ENCODE data around the gene PABPC5. TPM values are rescaled to one million over a fixed set of nuclear protein-coding genes. Genes with fewer than 3 reads are reported as not detected.

PABPC5 gene
- not detected in 2 replicates for total RNA-seq (2013; cell fraction: nucleolus; rRNA removed)
- total RNA-seq (2014; rRNA removed) (not detected in 2 replicates), total RNA-seq (2014; rRNA removed; fragmentation: Illumina TruSeq; extraction: Trizol) (not detected in 2 replicates), total RNA-seq (2021) (not detected in 2 replicates), polyA plus RNA-seq (2011; rRNA removed) (not detected in 2 replicates), polyA plus RNA-seq (2014; fragmentation: Illumina TruSeq; extraction: Trizol) (not detected in 2 replicates), polyA plus RNA-seq (2014; fragmentation: Nextera tagmentation; extraction: Ambion mirVana) (not detected), polyA plus RNA-seq (2014; rRNA removed) (not detected in 2 replicates), polyA plus RNA-seq (2016; fragmentation: Nextera tagmentation; extraction: Ambion mirVana) (not detected), polyA minus RNA-seq (2011; rRNA and poly(A)+ RNA removed) (not detected in 2 replicates), Bru-seq, nascent RNA (not detected), BruChase-seq, experiment 1, labeled RNA remaining after a 6-hour chase (not detected), BruChase-seq, experiment 2, labeled RNA remaining after a 2-hour chase (not detected)
- polyA plus RNA-seq (2011; ENCODE audit: low read depth) = not detected
- polyA plus RNA-seq (2011; cell fraction: cytosol; rRNA removed) = not detected in 2 replicates
- not detected in 2 replicates for polyA plus RNA-seq (2011; cell fraction: nucleus; rRNA removed)
- not detected in 2 replicates for polyA plus RNA-seq (2012)
- polyA minus RNA-seq (2011; cell fraction: cytosol; rRNA and poly(A)+ RNA removed) = not detected in 2 replicates
- not detected in 2 replicates for polyA minus RNA-seq (2011; cell fraction: nucleus; rRNA and poly(A)+ RNA removed)
- long read RNA-seq, experiment 1 = 0 reads
- long read RNA-seq, experiment 2 = 0 reads

- ChIA-PET SMC1A (ENCODE audit: uncharacterized antibody, unreplicated experiment) (no interaction called here), RAD21 (ENCODE audit: unreplicated experiment) (no interaction called here), CTCF (no interaction called here), POLR2A (no interaction called here)
- WGBS (ENCODE audit: insufficient coverage, insufficient replicate concordance, low lambda C conversion rate, missing lambda C conversion rate) = 82% methylated on average over 48 of the region's 48 CpGs
- BruUV-seq (replicated peaks) = no TSS peak
- in situ Hi-C loops (cut with MboI) = no loop called here
- no peaks in the 10 kb centered on the region for H3K36me3 ChIP-seq (ENCODE audit: control insufficient read depth in 2 of 2, insufficient read depth in 2 of 2, low read length in 1 of 2)
- no peak for FAIRE-seq
- no peaks in the 10 kb centered on the region for H3K27me3 ChIP-seq (replicated peaks in 1 of 2; ENCODE audit: control insufficient read depth in 2 of 2, insufficient read depth in 2 of 2, low read length in 1 of 2)
- intact Hi-C loops (cut with micrococcal nuclease; ENCODE audit: unreplicated experiment) = loop anchor here (10.0 kb wide), 1 partner anchor 60 kb away; no protein-coding TSS in a partner anchor
- DNase-seq (ENCODE audit: low read depth, low spot score) = no peak
- no peak within 1 kb of the TSS for H3K4me2 ChIP-seq (ENCODE audit: control insufficient read depth, insufficient read depth)
- no peak for ATAC-seq
- no peak within 1 kb of the TSS for H3K9ac ChIP-seq (ENCODE audit: control insufficient read depth, insufficient read depth, low read length)
- no peak within 1 kb of the TSS for H3K27ac ChIP-seq (ENCODE audit: control insufficient read depth, insufficient read depth)
- H2AFZ ChIP-seq (ENCODE audit: control insufficient read depth, low read depth, low read length) = no peak within 1 kb of the TSS
- no peaks in the 10 kb centered on the region; the same call in 2 of the 3 replicates for H3K9me3 ChIP-seq (replicated peaks; ENCODE audit: control insufficient read depth, insufficient read depth, low read length)
- H3K4me3 ChIP-seq = no peak within 1 kb of the TSS
- no peaks in the 10 kb centered on the region for H3K4me1 ChIP-seq (ENCODE audit: control insufficient read depth, insufficient read depth, low read length)
- no peaks in the 10 kb centered on the region for H4K20me1 ChIP-seq (ENCODE audit: control insufficient read depth, insufficient read depth)
- H3K79me2 ChIP-seq (ENCODE audit: control insufficient read depth, insufficient read depth, low read length) = no peaks in the 10 kb centered on the region
- TF ChIP-seq SKIL (IDR thresholded peaks at IDR 0.05; ENCODE audit: low read depth, poor library complexity, severe bottlenecking) = no peak
- no peak for TF ChIP-seq SPI1 (IDR thresholded peaks at IDR 0.05; ENCODE audit: borderline replicate concordance, insufficient read depth, low read depth, low read length)
- no peak for TF ChIP-seq ZNF207 (IDR thresholded peaks at IDR 0.05; ENCODE audit: borderline replicate concordance)
- no peak for TF ChIP-seq CBFB (IDR thresholded peaks at IDR 0.05; ENCODE audit: low read depth)
- TF ChIP-seq MTA2 (IDR thresholded peaks at IDR 0.05; ENCODE audit: low read depth) = no peak
- no peak for TF ChIP-seq ATF7 (IDR thresholded peaks at IDR 0.05; ENCODE audit: low read depth)
- TF ChIP-seq CREB1 (IDR thresholded peaks at IDR 0.05; ENCODE audit: low read depth) = no peak
- TF ChIP-seq PBX3 (IDR thresholded peaks at IDR 0.05; ENCODE audit: insufficient replicate concordance, low read depth, low read length) = no peak
- no peak for TF ChIP-seq NFYB (IDR thresholded peaks at IDR 0.05; ENCODE audit: insufficient read depth, low read depth, low read length)
- no peak for TF ChIP-seq ELK1 (IDR thresholded peaks at IDR 0.05; ENCODE audit: low read depth, low read length)
- TF ChIP-seq ZNF687 (IDR thresholded peaks at IDR 0.05) = no peak
Observed at GRCh38 chrX:91434351-91435168, at the start of gene PABPC5. Gene PABPC5 (plus strand): TSS chrX:91434839. CDS start chrX:91435578, 739 bp downstream.

Data from GM12878 (cell line).